DND-41 (cell line): ENCODE measurements around the gene TNIK.

Source experiments
- ATAC-seq: fragments of 200-7000 bp; cut with Tn5 transposase; 3 replicates; pipeline ENCODE4 v1.9.1; 2021; ENCODE audit warnings: low read depth; ENCODE audit not compliant: insufficient read depth
- DNase-seq: peaks from one replicate; pipeline ENCODE4 v3.0.0-alpha.2; 2020
- H2AFZ ChIP-seq: 2 replicates; pipeline ENCODE4 v1.6.0; 2012; ENCODE audit warnings: low read depth, low read length
- H3K27ac ChIP-seq: 2 replicates; pipeline ENCODE4 v1.5.1; 2012; ENCODE audit warnings: low read length, inconsistent platforms
- H3K27me3 ChIP-seq: fragments of 200-600 bp; sonication (generic); 2 replicates; pipeline ENCODE4 v1.6.0; 2012; ENCODE audit warnings: low read length, mild to moderate bottlenecking, inconsistent platforms; ENCODE audit not compliant: insufficient read depth, poor library complexity
- H3K36me3 ChIP-seq: 2 replicates; pipeline ENCODE4 v1.5.1; 2012; ENCODE audit warnings: low read length, inconsistent platforms; ENCODE audit not compliant: insufficient read depth
- H3K4me1 ChIP-seq: 2 replicates; pipeline ENCODE4 v1.5.1; 2012; ENCODE audit warnings: mild to moderate bottlenecking, low read length; ENCODE audit not compliant: insufficient read depth
- H3K4me2 ChIP-seq: 2 replicates; pipeline ENCODE4 v1.6.0; 2012; ENCODE audit warnings: mild to moderate bottlenecking, moderate library complexity, low read length, inconsistent platforms; ENCODE audit not compliant: insufficient read depth
- H3K4me3 ChIP-seq, 2 experiments: fragments of 200-600 bp in 1 of 2; shearing (Covaris generic) in 1 of 2; 2 replicates each; pipeline ENCODE4 v1.5.1; 2012 to 2016; ENCODE audit warnings: inconsistent platforms in 2 of 2, low read length in 2 of 2, mild to moderate bottlenecking in 2 of 2, low read depth in 1 of 2, moderate library complexity in 1 of 2
- H3K79me2 ChIP-seq: 2 replicates; pipeline ENCODE4 v1.6.0; 2012; ENCODE audit warnings: low read length, inconsistent platforms; ENCODE audit not compliant: insufficient read depth
- H3K9ac ChIP-seq: 2 replicates; pipeline ENCODE4 v1.6.0; 2012; ENCODE audit warnings: low read depth, mild to moderate bottlenecking, inconsistent platforms, low read length, moderate library complexity
- H3K9me3 ChIP-seq: 2 replicates; pipeline ENCODE4 v1.5.1; 2012; ENCODE audit warnings: low read length, moderate library complexity, mild to moderate bottlenecking, inconsistent platforms; ENCODE audit not compliant: insufficient read depth, severe bottlenecking
- H4K20me1 ChIP-seq: 2 replicates; pipeline ENCODE4 v1.6.0; 2012; ENCODE audit warnings: low read length; ENCODE audit not compliant: insufficient read depth
- CTCF ChIP-seq: IDR thresholded peaks from 2 replicates; pipeline ENCODE4 v1.5.1; 2012; ENCODE audit warnings: borderline replicate concordance, low read length, moderate library complexity, mild to moderate bottlenecking; ENCODE audit not compliant: poor library complexity, severe bottlenecking; ENCODE audit errors: extremely low read depth
- EZH2 ChIP-seq: IDR thresholded peaks from 3 replicates; pipeline ENCODE4 v1.6.1; 2012; ENCODE audit warnings: borderline replicate concordance, low read depth, mild to moderate bottlenecking, moderate library complexity, low read length, inconsistent platforms; ENCODE audit not compliant: severe bottlenecking

Gene TNIK

GRCh38 chr3:171185959-171186358 is 274.2 kb downstream of the TNIK start:
- H3K4me2 ChIP-seq = no peak overlapping the region

GRCh38 chr3:171184372-171184771 is 275.8 kb downstream of the TNIK start:
- Histone ChIP-seq H4K20me1 (no peaks in the 10 kb centered on the region), H3K4me1 (no peaks in the 10 kb centered on the region), H3K4me3 (no peak overlapping the region), H3K36me3 (no peaks in the 10 kb centered on the region), H2AFZ (no peak overlapping the region), H3K9me3 (no peaks in the 10 kb centered on the region), H3K79me2 (no peaks in the 10 kb centered on the region), H3K27ac (no peak overlapping the region), H3K27me3 (no peaks in the 10 kb centered on the region), H3K4me2 (no peak overlapping the region), H3K9ac (no peak overlapping the region)
- no peak for TF ChIP-seq EZH2
- no peak for TF ChIP-seq CTCF
- DNase-seq (no peak), ATAC-seq (no peak)

More at GRCh38 chr3:171185959-171186358, 274.2 kb downstream of the TNIK start:
- ATAC-seq = no peak
- Histone ChIP-seq H3K4me1 (no peaks in the 10 kb centered on the region), H3K27me3 (no peaks in the 10 kb centered on the region), H3K9me3 (no peaks in the 10 kb centered on the region), H3K36me3 (no peaks in the 10 kb centered on the region), H3K9ac (no peak overlapping the region), H3K4me3 (no peak overlapping the region), H2AFZ (no peak overlapping the region), H4K20me1 (no peaks in the 10 kb centered on the region), H3K79me2 (no peaks in the 10 kb centered on the region), H3K27ac (no peak overlapping the region)
- no peak for TF ChIP-seq EZH2
- TF ChIP-seq CTCF = no peak
- no peak for DNase-seq

GRCh38 chr3:171183042-171183441 is 277.2 kb downstream of the TNIK start:
- Histone ChIP-seq H3K27ac (no peak overlapping the region), H3K36me3 (no peaks in the 10 kb centered on the region), H3K4me3 (no peak overlapping the region), H3K79me2 (no peaks in the 10 kb centered on the region), H3K4me1 (no peaks in the 10 kb centered on the region), H4K20me1 (no peaks in the 10 kb centered on the region), H2AFZ (no peak overlapping the region), H3K27me3 (no peaks in the 10 kb centered on the region), H3K9me3 (no peaks in the 10 kb centered on the region), H3K9ac (no peak overlapping the region), H3K4me2 (no peak overlapping the region)
- no peak for DNase-seq
- TF ChIP-seq CTCF = no peak
- TF ChIP-seq EZH2 = no peak
- ATAC-seq = no peak
